AG20443 (cell line): ENCODE measurements around the gene ZNF76.
"Not testable (repeated sequence)": the region's sequence is repeated elsewhere in the genome, so short reads cannot be mapped to it uniquely, and the experiment has no call there.

Experiments used
- DNase-seq: peaks from one replicate; pipeline ENCODE4 v3.0.0; 2012; ENCODE audit warnings: low spot score, mixed read lengths

Gene ZNF76

DNA sequence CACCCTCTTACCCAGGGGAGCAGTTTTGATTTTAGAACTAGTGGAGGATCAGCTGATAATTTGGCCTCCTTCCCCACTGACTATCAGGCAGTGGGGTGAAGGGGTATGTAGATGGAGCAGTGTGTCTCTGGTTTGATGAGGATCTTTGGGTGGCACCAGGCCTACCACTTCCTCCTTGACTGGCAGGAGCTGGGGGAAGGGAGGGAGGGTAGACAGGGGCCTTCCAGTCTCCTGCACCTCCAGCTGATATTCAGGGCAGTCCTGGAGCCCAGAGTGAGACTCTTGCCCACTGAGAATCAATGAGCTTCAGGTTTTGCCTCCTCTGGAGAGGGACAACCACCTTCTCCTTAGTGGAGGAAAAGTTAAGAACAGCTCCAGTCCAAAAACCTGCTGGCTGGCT is 41.3 kb downstream of the ZNF76 start:
- DNase-seq = no peak

DNA sequence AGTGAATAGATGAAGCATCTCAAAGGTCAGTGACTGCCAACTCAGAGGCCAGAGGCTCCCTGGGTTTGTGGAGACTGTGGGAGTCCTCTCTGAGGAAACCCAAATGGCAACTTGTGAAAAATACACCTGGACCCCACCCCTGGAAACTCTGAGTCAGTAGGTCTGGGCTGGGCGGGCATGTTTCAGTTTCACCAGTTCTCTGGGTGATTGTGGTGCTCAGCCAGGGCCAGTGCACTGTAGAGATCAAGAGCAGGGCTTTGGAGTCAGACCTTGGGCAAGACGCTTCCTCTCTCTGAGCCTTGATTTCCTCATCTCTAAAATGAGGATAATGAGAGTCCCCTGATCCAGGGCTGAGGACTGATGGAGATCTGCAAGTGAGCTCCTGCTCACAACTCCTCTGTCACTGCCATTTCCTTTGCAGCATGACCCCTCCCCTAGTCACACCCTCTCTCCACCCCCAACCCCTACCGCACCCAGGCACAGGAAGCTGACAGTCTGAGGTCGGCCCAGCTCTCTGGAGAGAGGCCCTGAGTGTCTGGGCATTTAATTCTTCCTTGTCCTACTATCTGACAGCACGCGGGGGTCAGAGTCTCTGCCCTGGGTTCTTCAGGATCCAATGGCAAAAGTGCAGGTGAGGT is 43.2 kb downstream of the ZNF76 start:
- DNase-seq = no peak

DNA sequence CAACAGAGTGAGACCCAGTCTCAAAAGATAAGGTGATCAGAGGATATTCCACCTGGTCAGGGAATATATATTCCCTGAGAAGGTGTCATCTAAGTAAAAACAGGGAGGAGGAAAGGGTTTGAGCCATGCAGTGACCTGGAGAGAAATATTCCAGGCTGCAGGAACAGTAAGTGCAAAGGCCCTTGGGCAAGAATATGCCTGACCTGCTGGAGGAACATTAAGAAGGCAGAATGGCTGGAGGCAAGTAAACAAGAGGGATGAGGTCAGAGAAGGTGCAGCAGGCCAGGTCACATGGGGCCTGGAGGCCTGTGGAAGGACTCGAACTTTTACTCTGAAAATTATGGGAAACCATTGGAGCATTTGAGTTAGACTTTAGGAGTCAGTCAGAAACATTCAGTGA is 44.8 kb downstream of the ZNF76 start:
- no peak for DNase-seq

DNA sequence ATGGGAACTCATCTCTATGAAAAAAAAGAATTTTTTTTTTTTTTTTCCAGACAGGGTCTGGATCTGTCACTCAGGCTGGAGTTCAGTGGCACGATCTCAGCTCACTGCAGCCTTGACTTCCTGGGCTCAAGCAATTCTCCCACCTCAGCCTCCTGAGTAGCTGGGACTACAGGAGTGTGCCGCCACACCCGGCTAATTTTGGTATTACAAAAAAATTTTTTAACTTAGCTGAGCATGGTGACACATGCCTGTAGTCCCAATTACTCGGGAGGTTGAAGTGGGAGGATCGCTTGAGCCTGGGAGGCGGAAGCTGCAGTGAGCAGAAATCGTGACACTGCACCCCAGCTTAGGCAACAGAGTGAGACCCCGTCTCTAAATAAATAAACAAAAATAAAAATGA is 45.6 kb downstream of the ZNF76 start:
- DNase-seq = no peak

DNA sequence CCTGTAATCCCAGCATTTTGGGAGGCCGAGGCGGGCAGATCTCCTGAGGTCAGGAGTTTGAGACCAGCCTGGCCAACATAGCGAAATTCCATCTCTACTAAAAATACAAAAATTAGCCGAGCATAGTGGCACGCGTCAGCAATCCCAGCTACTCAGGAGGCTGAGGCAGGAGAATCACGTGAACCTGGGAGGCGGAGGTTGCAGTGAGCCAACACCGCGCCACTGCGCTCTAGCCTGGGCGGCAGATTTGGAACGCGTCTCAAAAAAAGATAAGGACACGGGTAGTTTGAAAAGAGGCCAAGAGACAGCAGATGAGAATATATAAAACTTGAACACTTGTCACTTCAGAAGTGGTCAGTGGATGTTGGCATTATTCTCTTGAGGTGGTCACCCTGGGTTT is 47.6 kb downstream of the ZNF76 start:
- DNase-seq = not testable (repeated sequence)

DNA sequence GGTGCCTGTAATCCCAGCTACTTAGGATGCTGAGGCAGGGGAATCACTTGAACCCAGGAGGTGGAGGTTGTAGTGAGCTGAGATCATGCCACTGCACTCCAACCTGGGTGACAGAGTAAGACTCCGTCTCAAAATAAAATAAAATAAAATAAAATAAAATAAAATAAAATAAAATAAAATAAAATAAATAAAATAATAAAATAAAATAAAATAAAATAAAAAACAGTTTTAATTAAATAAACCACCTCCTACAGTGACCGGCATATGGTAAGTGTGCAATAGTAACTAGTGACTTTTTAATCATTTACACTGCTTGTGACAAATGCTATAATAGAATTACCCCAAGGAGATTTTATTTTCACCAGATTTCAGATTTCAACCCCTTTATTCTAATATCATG is 49.0 kb downstream of the ZNF76 start:
- not testable (repeated sequence) for DNase-seq

DNA sequence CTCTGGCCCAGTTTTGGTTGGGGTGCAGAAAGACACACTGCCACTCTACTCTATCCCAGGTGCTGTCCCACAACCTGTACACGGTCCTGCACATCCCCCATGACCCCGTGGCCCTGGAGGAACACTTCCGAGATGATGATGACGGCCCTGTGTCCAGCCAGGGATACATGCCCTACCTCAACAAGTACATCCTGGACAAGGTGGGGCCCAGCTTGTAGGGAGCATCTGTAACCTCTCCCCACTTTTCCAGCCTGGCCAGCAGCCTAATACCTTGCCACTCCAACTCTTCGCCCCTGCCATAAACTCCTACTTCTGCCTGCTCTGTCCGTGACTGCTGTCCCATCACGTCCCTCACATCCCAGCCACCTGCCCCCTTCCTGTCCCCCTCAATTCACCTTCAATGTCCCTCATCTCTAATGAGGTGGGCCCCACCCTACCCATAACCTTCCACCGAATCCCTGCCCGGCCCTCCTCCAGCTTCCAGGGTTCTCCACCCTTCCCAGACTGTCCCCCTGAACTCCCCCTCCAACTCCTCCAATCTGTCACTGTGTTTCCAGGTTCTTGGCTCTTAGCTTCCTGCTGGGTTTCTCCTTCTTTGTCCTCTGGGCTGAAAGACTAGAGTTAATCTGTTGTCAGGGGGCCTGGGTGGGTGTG is 50.2 kb downstream of the ZNF76 start:
- DNase-seq = no peak

DNA sequence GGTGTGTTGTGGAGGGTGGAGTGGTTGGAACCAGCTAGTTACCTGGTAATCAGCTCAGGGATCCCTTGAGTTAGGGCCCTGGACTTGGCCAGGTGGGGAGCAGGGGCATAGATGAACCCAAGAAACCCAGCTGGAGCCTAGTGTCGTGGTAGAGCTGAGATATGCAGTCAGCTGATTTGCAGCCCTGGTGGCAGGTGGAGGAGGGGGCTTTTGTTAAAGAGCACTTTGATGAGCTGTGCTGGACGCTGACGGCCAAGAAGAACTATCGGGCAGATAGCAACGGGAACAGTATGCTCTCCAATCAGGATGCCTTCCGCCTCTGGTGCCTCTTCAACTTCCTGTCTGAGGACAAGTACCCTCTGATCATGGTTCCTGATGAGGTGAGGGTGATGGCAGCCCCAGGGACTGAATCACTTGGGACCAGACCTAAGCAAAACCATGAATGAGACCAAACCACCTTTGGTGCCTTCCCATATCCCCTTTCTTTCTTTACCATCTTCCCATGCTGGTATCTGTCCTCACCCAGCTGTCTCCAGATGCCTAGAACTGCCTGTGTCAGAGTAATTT is 50.8 kb downstream of the ZNF76 start:
- no peak for DNase-seq

DNA sequence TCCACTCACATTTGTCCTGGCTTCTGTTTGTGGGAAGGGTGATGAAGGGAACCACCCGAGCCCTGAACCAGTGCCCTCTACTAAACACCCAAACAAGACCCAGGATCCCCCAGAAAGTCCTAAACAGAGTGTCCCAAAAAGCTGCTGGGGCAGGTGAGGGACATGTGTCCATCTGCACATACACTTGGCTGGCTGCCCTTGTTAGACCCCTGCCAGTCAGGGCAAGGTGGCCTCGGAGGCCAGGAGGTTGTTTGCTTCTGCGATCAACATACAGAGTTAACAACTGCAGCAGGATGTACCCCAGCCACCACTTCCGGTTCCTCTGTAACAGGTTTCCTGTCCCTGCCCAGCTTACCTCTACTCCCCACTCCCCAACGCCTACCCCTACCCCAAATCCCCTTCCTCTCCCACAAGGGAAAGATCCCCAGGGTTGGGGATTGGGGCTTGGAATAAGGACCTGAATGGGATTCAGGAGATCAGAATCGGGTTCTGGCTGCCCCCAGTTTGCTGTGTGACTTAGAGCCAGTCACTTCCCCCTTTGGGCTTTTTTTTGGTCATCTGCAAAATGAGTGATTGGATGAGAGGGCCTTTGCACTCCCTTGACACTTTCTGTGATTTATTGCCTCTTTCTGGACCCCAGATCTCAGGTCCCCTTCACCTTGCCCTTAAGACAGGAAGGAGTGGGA is 52.0 kb downstream of the ZNF76 start:
- no peak for DNase-seq

DNA sequence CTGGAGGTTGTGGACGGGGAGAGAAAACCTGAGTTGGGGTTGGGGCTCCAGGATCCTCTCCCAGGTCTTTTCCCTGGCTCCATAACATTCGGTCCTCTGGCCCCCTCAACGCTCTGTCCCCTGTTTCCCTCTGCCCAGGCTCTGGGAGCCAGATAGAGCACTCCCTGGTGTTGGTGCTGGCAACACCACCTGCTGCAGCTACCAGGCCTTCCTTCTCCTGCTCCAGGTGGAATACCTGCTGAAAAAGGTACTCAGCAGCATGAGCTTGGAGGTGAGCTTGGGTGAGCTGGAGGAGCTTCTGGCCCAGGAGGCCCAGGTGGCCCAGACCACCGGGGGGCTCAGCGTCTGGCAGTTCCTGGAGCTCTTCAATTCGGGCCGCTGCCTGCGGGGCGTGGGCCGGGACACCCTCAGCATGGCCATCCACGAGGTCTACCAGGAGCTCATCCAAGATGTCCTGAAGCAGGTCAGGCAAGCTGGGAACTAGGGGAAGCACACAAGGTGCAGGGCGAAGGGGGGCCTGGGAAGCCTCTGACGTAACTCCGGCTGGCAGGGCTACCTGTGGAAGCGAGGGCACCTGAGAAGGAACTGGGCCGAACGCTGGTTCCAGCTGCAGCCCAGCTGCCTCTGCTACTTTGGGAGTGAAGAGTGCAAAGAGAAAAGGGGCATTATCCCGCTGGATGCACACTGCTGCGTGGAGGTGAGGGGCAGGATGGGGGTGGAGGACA is 52.7 kb downstream of the ZNF76 start:
- no peak for DNase-seq

DNA sequence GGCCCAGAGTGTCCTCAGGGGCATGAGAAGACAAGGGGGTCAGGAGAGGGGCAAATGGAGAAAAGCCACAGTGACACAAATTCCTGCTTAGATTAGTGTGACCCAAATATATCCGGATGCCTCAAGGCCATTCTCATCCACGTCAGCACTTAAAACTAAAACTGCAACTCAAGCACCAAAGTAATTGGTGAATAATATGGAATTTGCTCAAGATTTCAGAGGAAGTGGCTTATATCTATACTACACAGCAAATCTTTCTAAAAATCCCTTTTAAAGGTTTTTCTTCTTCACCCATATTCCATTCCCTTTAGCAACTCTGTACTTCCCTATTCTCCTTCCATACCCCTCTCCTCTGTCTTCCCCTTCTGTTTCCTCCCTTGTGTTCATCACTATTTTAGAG is 53.3 kb downstream of the ZNF76 start:
- no peak for DNase-seq

DNA sequence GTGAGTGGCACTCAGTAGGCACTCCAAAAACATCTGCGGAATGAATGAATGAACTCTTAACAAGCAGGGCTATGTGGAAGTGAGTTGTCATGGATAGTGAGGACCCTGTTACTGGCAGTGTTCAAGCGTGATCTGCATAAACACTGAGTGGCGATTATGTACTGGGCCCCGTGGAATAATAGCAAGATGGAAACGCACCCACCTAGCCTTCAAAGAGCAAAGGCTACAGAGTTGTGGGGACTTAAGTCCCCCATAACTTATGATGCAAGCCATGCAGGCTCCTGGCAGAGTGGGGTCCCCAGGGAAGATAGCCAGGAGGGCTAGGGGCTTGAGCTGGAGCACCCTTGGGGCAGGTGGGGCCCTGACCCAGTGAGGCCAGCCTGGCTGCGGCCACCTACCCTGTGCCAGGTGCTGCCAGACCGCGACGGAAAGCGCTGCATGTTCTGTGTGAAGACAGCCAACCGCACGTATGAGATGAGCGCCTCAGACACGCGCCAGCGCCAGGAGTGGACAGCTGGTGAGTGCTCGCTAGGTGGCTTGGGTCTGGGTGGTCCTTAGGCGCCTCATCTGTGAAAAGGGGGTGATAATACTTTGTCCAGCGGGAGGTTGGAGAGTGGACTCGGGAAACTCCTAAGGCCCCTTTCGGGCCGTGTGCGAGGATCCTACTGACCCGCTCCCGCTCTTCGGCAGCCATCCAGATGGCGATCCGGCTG is 58.1 kb downstream of the ZNF76 start:
- DNase-seq = peak; percentile 39

DNA sequence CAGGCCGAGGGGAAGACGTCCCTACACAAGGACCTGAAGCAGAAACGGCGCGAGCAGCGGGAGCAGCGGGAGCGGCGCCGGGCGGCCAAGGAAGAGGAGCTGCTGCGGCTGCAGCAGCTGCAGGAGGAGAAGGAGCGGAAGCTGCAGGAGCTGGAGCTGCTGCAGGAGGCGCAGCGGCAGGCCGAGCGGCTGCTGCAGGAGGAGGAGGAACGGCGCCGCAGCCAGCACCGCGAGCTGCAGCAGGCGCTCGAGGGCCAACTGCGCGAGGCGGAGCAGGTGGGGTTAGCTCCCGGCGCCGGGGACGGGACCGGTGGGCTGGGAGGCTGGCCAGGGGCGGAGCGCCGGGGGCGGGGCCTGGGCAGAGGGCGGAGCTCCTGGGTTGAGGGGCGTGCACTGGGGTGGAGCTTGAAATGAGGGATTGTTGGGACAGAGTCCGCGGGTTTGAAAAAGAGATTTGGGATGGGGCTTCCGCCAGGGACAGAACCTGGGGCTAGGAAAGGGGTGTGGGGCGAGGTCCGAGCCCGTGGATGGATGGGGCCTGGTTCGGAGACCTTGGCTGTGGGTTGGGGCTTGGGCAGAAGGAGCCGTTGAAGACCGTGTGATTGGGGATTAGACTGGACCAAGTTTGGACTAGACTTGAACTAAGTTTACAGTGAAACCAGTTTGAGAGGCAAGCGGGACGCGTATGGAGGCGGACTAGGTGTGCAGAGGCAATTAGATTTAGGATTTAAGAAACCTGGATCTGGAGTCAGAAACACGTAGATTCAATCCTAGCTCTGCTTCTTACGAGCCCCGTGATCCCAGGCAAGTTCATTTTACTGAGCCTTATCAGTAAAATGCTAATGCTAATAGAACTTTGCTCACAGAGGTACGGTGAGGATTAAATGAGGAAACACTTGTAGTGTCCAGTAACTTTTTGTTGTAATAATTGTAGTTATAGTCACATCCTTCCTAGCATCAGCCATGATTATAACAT is 58.9 kb downstream of the ZNF76 start:
- DNase-seq = peak; percentile 95

DNA sequence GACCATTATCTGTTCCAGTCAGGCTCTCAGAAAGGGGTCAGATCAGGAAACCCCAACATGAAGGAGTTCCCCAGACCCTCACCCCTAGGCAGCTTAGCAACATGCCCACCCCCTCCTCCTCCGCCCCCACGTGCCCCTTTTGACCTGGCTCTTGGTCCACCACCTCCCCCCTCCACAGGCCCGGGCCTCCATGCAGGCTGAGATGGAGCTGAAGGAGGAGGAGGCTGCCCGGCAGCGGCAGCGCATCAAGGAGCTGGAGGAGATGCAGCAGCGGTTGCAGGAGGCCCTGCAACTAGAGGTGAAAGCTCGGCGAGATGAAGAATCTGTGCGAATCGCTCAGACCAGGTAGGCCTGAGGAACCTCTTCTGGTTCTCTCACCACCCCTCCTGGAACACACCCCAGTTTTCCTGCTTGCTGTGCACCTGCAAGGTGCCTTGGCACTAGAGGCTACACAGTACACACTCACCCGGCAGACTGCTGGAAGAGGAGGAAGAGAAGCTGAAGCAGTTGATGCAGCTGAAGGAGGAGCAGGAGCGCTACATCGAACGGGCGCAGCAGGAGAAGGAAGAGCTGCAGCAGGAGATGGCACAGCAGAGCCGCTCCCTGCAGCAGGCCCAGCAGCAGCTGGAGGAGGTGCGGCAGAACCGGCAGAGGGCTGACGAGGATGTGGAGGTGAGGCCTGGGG is 60.0 kb downstream of the ZNF76 start:
- DNase-seq = no peak

DNA sequence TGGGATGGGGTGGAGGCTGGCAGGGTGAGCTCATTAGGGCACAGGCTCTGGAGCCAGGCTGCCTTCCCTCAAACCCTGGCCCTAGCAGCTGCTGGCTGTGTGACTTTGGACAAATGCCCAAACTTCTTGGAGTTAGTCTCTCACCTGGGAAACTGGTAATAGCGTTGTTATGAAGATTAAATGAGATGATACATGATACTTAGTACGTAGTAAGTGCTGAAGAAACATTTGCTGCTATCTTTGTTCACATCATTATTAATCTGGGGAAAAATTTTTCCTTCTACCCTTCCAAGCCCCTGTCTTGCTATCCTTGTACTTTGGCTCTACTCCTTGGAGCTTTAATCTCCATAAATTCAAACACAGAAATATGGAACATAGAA is 60.5 kb downstream of the ZNF76 start:
- no peak for DNase-seq

DNA sequence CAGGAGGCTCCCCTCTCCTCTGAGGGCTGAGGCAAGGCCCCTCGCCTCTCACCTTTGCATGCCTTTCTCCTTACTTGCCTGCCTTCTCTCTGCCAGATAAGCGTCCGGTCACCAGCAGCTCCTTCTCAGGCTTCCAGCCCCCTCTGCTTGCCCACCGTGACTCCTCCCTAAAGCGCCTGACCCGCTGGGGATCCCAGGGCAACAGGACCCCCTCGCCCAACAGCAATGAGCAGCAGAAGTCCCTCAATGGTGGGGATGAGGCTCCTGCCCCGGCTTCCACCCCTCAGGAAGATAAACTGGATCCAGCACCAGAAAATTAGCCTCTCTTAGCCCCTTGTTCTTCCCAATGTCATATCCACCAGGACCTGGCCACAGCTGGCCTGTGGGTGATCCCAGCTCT is 61.6 kb downstream of the ZNF76 start:
- no peak for DNase-seq

DNA sequence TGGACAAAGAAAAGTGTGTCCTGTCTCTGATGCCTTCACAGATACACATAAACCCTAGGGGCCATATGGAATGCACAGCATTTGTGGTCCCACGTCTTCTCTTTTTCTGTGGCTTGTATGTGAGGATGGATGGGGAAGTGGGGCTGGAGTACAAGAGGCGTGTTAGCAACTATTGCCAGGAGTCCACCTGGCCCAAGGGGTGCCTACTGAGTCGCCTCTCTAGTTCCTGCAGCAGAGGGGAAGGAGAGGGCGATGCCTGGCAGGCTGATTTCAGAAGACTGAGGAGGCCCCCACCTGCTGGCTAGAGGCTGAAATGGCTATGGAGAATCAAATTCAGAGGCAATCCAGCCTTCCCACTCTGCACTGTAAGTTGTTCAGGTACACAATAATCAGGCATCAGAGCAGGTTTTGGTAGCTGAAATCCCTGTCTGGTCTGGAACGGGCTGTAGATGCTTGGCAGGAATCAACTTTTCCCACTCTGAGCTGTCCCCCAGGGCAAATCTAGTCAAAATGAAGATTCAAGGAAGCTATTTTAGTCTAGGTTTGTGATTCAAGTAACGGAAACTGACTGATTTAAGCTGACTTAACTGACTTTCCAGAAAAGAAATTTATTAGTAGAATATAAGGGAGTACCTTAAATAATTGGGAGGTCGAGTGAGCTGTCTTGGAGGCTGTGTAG is 68.0 kb downstream of the ZNF76 start:
- DNase-seq = peak; percentile 83

DNA sequence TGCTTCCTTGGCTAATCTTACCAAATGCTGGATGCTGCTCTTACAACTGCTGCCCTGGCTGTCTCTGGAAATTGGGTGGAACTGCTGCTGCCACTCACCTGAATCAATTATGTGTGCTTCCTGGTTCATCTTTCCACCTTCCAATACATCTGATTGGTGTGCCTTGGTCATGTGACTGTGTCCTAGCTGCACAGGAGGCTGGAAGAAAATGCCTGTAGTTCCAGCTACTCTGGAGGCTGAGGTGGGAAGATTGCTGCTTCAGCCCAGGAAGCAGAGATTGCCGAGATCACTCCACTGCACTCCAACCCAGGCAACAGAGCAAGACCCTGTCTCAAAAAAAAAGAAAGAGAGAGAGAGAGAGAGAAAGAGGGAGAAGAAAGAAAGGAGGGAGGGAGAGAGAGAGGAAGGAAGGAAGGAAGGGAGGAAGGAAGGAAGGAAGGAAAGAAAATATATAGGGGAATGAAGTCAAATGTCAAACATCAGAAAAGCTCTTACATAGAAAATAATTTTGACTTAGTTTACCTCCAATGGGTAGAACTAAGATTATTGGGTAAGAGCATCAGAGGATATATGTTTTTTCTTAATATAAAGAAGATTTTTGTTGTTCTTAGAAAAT is 68.7 kb downstream of the ZNF76 start:
- no peak for DNase-seq

DNA sequence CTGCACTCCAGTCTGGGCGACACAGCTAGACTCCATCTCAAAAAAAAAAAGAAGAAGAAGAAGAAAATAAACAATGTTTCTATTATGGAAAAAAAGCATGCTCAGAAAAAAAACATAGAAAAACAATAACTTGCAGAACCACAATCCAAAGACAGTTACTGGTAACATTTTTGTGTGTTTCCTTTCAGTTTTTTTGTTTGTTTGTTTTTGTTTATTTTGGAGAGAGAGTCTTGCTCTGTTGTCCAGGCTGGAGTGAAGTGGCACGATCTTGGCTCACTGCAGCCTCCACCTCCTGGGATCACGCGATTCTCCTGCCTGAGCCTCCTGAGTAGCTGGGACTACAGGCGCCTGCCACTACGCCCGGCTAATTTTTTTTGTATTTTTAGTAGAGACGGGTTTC is 69.4 kb downstream of the ZNF76 start:
- DNase-seq = not testable (repeated sequence)
